Rectal smooth muscle tissue (tissue), 1 donor: ENCODE data around the gene KLHDC4.
"Not testable (repeated sequence)": the region's sequence is repeated elsewhere in the genome, so short reads cannot be mapped to it uniquely, and the experiment has no call there.

Experiments used
- H3K27ac ChIP-seq: one replicate; pipeline ENCODE4 v1.7.0; 2013; ENCODE audit warnings: low read depth, low read length, inconsistent platforms
- H3K27me3 ChIP-seq: one replicate; pipeline ENCODE4 v1.7.0; 2013; ENCODE audit warnings: low read length; ENCODE audit not compliant: control insufficient read depth, insufficient read depth
- H3K36me3 ChIP-seq: one replicate; pipeline ENCODE4 v1.7.0; 2013; ENCODE audit warnings: low read length; ENCODE audit not compliant: control insufficient read depth, insufficient read depth
- H3K4me1 ChIP-seq: one replicate; pipeline ENCODE4 v1.7.0; 2013; ENCODE audit warnings: low read length; ENCODE audit not compliant: control insufficient read depth, insufficient read depth
- H3K4me3 ChIP-seq: one replicate; pipeline ENCODE4 v1.7.0; 2013; ENCODE audit warnings: low read length
- H3K9ac ChIP-seq: one replicate; pipeline ENCODE4 v1.7.0; 2013; ENCODE audit warnings: low read length

KLHDC4 gene

GRCh38 chr16:87720446-87720845, 45.3 kb downstream of the KLHDC4 start:
- Histone ChIP-seq H3K27me3 (no peaks in the 10 kb centered on the region), H3K4me3 (no peak overlapping the region), H3K27ac (no peak overlapping the region), H3K36me3 (peaks cover 5% of the 10 kb centered on the region), H3K9ac (no peak overlapping the region), H3K4me1 (no peaks in the 10 kb centered on the region)

- H3K27ac ChIP-seq, H3K36me3 ChIP-seq, H3K9ac ChIP-seq, H3K4me1 ChIP-seq, H3K4me3 ChIP-seq, H3K27me3 ChIP-seq: not testable (repeated sequence)
Observed at GRCh38 chr16:87718831-87719230, 47.0 kb downstream of the KLHDC4 start.

- H3K27ac ChIP-seq: no peak overlapping the region
- no peak overlapping the region for H3K4me3 ChIP-seq
- no peaks in the 10 kb centered on the region for H3K27me3 ChIP-seq
- no peaks in the 10 kb centered on the region for H3K4me1 ChIP-seq
- H3K9ac ChIP-seq: no peak overlapping the region
- H3K36me3 ChIP-seq: peaks cover 5% of the 10 kb centered on the region
Observed at GRCh38 chr16:87715658-87716057, 50.1 kb downstream of the KLHDC4 start.

GRCh38 chr16:87715231-87715630, 50.6 kb downstream of the KLHDC4 start:
- Histone ChIP-seq H3K36me3 (peaks cover 3% of the 10 kb centered on the region), H3K27me3 (no peaks in the 10 kb centered on the region), H3K4me1 (no peaks in the 10 kb centered on the region), H3K9ac (no peak overlapping the region), H3K4me3 (no peak overlapping the region), H3K27ac (no peak overlapping the region)

- Histone ChIP-seq H3K36me3 (peaks cover 9% of the 10 kb centered on the region), H3K4me3 (no peak overlapping the region), H3K4me1 (no peaks in the 10 kb centered on the region), H3K27me3 (no peaks in the 10 kb centered on the region), H3K27ac (no peak overlapping the region), H3K9ac (no peak overlapping the region)
Observed at GRCh38 chr16:87713451-87714229, 52.1 kb downstream of the KLHDC4 start.

GRCh38 chr16:87712184-87712762, 53.5 kb downstream of the KLHDC4 start:
- H3K27ac ChIP-seq: no peak overlapping the region
- peaks cover 10% of the 10 kb centered on the region for H3K36me3 ChIP-seq

GRCh38 chr16:87710887-87711286, 54.9 kb downstream of the KLHDC4 start:
- H3K27me3 ChIP-seq: no peaks in the 10 kb centered on the region
- H3K27ac ChIP-seq: no peak overlapping the region
- H3K4me1 ChIP-seq: no peaks in the 10 kb centered on the region
- no peak overlapping the region for H3K4me3 ChIP-seq
- H3K9ac ChIP-seq: no peak overlapping the region
- peaks cover 10% of the 10 kb centered on the region for H3K36me3 ChIP-seq

More at GRCh38 chr16:87712184-87712762, 53.5 kb downstream of the KLHDC4 start:
- Histone ChIP-seq H3K9ac (no peak overlapping the region), H3K27me3 (no peaks in the 10 kb centered on the region), H3K4me3 (no peak overlapping the region), H3K4me1 (no peaks in the 10 kb centered on the region)

- peaks cover 10% of the 10 kb centered on the region for H3K36me3 ChIP-seq
- H3K27me3 ChIP-seq: no peaks in the 10 kb centered on the region
- H3K9ac ChIP-seq: no peak overlapping the region
Observed at GRCh38 chr16:87709677-87710076, 56.1 kb downstream of the KLHDC4 start.

GRCh38 chr16:87708881-87709638, 56.7 kb downstream of the KLHDC4 start:
- H3K4me1 ChIP-seq: no peaks in the 10 kb centered on the region
- H3K36me3 ChIP-seq: peaks cover 10% of the 10 kb centered on the region
- no peak overlapping the region for H3K27ac ChIP-seq
- no peaks in the 10 kb centered on the region for H3K27me3 ChIP-seq
- H3K9ac ChIP-seq: no peak overlapping the region
- H3K4me3 ChIP-seq: no peak overlapping the region

More at GRCh38 chr16:87709677-87710076, 56.1 kb downstream of the KLHDC4 start:
- H3K4me3 ChIP-seq: no peak overlapping the region
- no peak overlapping the region for H3K27ac ChIP-seq
- H3K4me1 ChIP-seq: no peaks in the 10 kb centered on the region

- Histone ChIP-seq H3K27me3 (no peaks in the 10 kb centered on the region), H3K27ac (no peak overlapping the region), H3K36me3 (peaks cover 10% of the 10 kb centered on the region), H3K9ac (no peak overlapping the region), H3K4me1 (no peaks in the 10 kb centered on the region), H3K4me3 (no peak overlapping the region)
Observed at GRCh38 chr16:87707714-87708580, 57.8 kb downstream of the KLHDC4 start.

GRCh38 chr16:87707097-87707496, 58.7 kb downstream of the KLHDC4 start:
- Histone ChIP-seq H3K9ac (no peak overlapping the region), H3K27me3 (no peaks in the 10 kb centered on the region), H3K4me1 (no peaks in the 10 kb centered on the region), H3K36me3 (peaks cover 10% of the 10 kb centered on the region), H3K4me3 (no peak overlapping the region), H3K27ac (no peak overlapping the region)
